Measurements from ENCODE around the gene NDUFV1.

DNA sequence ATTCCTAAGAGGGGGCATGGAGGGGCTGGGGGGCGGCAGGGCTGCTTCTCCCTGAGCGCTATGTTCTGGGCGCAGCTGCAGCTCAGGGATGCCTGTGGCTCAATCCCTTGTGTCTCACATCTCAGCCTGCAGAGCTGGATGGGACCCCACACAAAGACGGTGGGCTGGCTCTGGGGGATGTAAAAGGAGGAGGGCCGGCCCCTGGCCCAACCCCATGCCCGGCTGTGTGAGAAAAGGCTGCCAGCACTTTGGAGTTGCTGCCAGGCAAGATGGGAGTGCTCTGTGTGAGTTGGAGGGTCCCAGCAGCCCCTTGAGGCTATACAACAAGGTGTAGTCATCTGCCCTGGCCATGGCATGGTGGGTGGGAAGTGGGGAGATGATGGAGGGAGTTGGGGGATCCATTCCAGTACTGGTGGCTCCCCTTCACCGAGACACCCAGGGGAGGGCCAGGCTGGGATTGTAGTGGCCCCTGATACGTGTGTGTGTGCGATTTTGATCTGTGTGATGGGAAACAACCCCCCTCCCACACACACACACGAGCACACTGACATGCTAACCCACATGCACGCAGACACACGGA, 34.1 kb downstream of the NDUFV1 start:
- TF ChIP-seq ZNF274 (IDR thresholded peaks at IDR 0.05; ENCODE audit: low read depth, low read length): no peak
- no peak for TF ChIP-seq YY1 (IDR thresholded peaks at IDR 0.05; ENCODE audit: insufficient read depth, insufficient read length)
